Measurements from ENCODE around the gene PKHD1.
A peak's percentile ranks its signal among the peaks of the same experiment; 100 is the strongest.

PKHD1 gene

GRCh38 chr6:52104979-52105378, 17.6 kb upstream of the PKHD1 start:
- DNase-seq (ENCODE audit: insufficient read length, low spot score) (no peak), FAIRE-seq (no peak)

- no peak for FAIRE-seq
- DNase-seq (ENCODE audit: insufficient read length, low spot score) = no peak
These were observed 16.2 kb upstream of the PKHD1 start for GRCh38 chr6:52103623-52104022.

- FAIRE-seq = no peak
- DNase-seq (ENCODE audit: insufficient read length, low spot score) = no peak
These were observed 15.0 kb upstream of the PKHD1 start for GRCh38 chr6:52102405-52102804.

GRCh38 chr6:52098721-52099120, 11.3 kb upstream of the PKHD1 start:
- no peak for FAIRE-seq
- no peak for DNase-seq (ENCODE audit: insufficient read length, low spot score)

- DNase-seq (ENCODE audit: insufficient read length, low spot score) = no peak
- no peak for FAIRE-seq
These were observed 2.4 kb upstream of the PKHD1 start for GRCh38 chr6:52089758-52090348.

GRCh38 chr6:52086741-52087140, 672 bp downstream of the PKHD1 start:
- FAIRE-seq (no peak), DNase-seq (ENCODE audit: insufficient read length, low spot score) (no peak)

- no peak for DNase-seq (ENCODE audit: insufficient read length, low spot score)
These were observed 6.2 kb downstream of the PKHD1 start for GRCh38 chr6:52081237-52081636.

GRCh38 chr6:52077961-52078625, 9.3 kb downstream of the PKHD1 start:
- DNase-seq (ENCODE audit: insufficient read length, low spot score) = no peak
- no peak for FAIRE-seq

More at GRCh38 chr6:52081237-52081636, 6.2 kb downstream of the PKHD1 start:
- FAIRE-seq = no peak

GRCh38 chr6:52077180-52077884, 10.1 kb downstream of the PKHD1 start:
- FAIRE-seq (no peak), DNase-seq (ENCODE audit: insufficient read length, low spot score) (no peak)

GRCh38 chr6:52076791-52077179, 10.6 kb downstream of the PKHD1 start:
- DNase-seq (ENCODE audit: insufficient read length, low spot score) (no peak), FAIRE-seq (no peak)

GRCh38 chr6:52074716-52075115, 12.7 kb downstream of the PKHD1 start:
- no peak for FAIRE-seq

GRCh38 chr6:52074155-52074554, 13.3 kb downstream of the PKHD1 start:
- FAIRE-seq = no peak
- DNase-seq (ENCODE audit: insufficient read length, low spot score) = no peak

More at GRCh38 chr6:52074716-52075115, 12.7 kb downstream of the PKHD1 start:
- DNase-seq (ENCODE audit: insufficient read length, low spot score) = no peak

GRCh38 chr6:52065621-52066020, 21.8 kb downstream of the PKHD1 start:
- no peak for FAIRE-seq

GRCh38 chr6:52063584-52064344, 23.6 kb downstream of the PKHD1 start:
- DNase-seq (ENCODE audit: insufficient read length, low spot score) = peak; percentile 56
- FAIRE-seq = peak; percentile 66

More at GRCh38 chr6:52065621-52066020, 21.8 kb downstream of the PKHD1 start:
- no peak for DNase-seq (ENCODE audit: insufficient read length, low spot score)

GRCh38 chr6:52061481-52061880, 25.9 kb downstream of the PKHD1 start:
- DNase-seq (ENCODE audit: insufficient read length, low spot score) (no peak), FAIRE-seq (no peak)

- FAIRE-seq (no peak), DNase-seq (ENCODE audit: insufficient read length, low spot score) (no peak)
These were observed 27.6 kb downstream of the PKHD1 start for GRCh38 chr6:52059821-52060220.

GRCh38 chr6:52055451-52055850, 32.0 kb downstream of the PKHD1 start:
- FAIRE-seq = no peak
- DNase-seq (ENCODE audit: insufficient read length, low spot score) = no peak

- DNase-seq (ENCODE audit: insufficient read length, low spot score) = no peak
- FAIRE-seq = no peak
These were observed 34.2 kb downstream of the PKHD1 start for GRCh38 chr6:52053038-52053695.

- DNase-seq (ENCODE audit: insufficient read length, low spot score) (no peak), FAIRE-seq (no peak)
These were observed 37.4 kb downstream of the PKHD1 start for GRCh38 chr6:52050051-52050405.

- DNase-seq (ENCODE audit: insufficient read length, low spot score) (peak; percentile 22), FAIRE-seq (no peak)
These were observed 38.0 kb downstream of the PKHD1 start for GRCh38 chr6:52049252-52050050.
